GM21723 (cell line): ENCODE data around the gene SLC15A4.
"Not testable (repeated sequence)": the region's sequence is repeated elsewhere in the genome, so short reads cannot be mapped to it uniquely, and the experiment has no call there.

Experiments
- ATAC-seq: cut with Tn5 transposase; IDR thresholded peaks from one replicate; pipeline ENCODE4 v1.9.1; 2021; ENCODE audit warnings: mild to moderate bottlenecking, moderate library complexity; ENCODE audit not compliant: unreplicated experiment

SLC15A4 gene

GRCh38 chr12:128815779-128816642, 7.7 kb downstream of the SLC15A4 start:
- ATAC-seq: no peak

DNA sequence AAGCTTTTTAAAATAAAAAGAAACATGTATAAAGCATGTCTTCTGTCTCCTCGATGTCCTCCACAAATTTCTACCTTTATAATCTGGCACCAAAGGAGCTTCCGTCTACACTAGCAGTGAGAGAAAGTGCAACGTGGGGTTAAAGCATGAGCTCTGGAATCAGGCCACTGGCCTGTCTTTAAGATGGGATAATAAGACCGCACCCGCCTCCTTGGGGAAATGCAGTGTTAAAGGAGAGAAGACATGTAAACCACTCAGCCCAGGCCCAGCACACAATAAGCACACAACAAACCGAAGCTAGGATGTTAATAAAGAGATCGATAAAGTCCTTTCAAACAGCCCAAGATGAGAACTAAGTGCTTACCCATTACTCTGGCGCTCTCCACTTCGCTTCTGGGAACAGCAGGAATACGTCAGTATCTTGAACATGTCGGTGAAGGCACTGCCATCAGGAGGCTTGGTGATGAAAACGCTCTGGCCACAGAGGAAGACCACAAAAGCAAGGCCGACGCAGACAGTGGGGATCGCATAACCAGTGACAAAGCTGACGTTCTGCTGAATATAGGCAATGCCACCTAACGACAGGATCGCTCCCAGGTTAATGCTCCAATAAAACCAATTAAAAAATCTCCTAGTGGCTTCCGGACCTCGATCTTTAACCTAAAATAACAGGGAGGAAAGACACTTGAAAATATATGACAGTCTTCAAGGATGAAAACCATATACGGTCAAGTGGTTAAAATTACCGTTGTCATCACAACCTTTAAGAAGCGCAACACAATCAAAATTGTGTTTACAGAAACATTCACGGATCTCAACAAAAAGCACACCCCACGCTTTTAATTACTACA, 9.1 kb downstream of the SLC15A4 start:
- no peak for ATAC-seq

DNA sequence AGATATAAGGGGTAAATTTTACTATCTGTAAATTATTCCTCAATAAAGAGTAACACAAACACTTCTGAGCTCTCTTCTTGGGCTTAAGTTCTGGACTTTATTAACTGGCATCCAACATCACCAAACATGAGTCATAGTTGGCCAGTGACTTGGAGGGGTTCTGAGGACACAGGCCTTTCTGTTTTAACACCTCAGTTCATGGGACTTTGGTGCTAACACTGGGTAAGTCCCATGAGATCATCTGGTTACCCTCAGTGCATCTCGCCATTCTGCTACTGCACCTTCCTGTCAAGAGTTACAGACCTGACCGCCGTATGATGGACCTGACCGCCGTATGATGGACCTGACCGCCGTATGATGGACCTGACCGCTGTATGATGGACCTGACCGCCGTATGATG, 9.9 kb downstream of the SLC15A4 start:
- ATAC-seq: no peak

DNA sequence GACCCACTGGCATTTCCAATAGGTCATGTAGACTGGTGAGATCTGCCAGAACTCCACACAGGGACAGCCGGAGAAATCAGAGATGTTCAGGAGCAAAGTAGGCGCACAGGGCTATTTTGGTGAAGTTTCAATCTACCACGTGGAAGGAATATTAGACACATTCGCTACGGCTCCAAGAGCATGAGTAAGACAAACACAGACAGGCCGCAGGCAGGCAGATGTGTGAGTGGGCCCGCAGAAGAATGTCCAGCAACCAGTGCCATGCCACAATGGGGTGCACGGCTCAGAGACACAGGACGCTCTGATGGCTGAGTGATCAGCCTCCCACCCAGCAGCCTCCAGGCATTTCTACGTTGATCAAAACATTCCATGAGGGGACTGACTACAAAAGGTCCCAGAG, 10.4 kb downstream of the SLC15A4 start:
- ATAC-seq: no peak

GRCh38 chr12:128811806-128812205, 12.0 kb downstream of the SLC15A4 start:
- ATAC-seq: peak; percentile 33

GRCh38 chr12:128810182-128811127, 13.3 kb downstream of the SLC15A4 start:
- ATAC-seq: peak; percentile 87

DNA sequence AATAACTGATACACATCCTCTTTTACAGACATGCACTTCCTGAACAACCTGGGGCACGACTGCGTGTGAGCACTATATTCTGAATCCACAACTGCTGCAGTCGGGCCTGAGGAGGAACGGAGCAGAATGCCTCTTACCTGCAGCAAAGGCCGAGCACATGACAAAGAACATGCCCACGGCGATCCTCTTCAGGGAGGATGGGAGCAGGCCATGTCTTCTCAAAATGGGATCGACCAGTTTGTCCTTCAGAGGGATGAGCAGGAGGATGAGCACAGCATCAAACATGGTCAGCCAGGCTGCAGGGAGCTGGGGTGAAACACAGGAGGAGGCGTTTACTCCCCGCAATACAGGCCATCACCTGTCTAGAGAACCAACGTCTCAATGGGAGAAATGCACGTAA, 15.1 kb downstream of the SLC15A4 start:
- ATAC-seq: no peak

DNA sequence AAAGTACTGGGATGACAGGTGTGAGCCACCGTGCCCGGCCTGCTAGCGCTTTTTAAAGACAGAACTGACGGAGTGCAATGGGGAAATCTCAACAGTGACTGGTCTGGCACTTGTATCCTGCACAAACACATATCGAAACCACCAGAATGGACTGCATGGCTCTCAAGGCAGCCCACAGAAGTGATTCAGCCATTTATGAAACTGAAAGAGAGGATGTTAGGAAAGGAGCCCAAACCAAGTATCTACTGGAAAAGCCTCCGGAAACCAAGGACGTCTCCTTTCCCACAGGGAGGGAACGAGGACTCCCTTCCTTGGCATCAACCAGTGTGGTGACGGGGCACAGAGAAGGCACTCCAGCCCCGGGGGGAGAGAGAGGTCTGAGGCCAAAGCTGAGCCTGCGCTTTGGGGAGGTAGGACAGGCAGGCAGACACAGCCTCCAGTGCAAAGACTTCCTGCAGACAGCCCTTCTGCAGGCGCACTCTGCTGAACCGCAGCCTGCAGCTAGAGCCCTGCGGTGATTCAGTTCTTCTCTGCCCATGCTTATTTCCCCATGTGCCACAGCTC, 16.5 kb downstream of the SLC15A4 start:
- no peak for ATAC-seq

GRCh38 chr12:128806573-128806972, 17.2 kb downstream of the SLC15A4 start:
- no peak for ATAC-seq

- ATAC-seq: not testable (repeated sequence)
Measured at GRCh38 chr12:128805406-128805805, 18.4 kb downstream of the SLC15A4 start.

- no peak for ATAC-seq
Measured at GRCh38 chr12:128804762-128805161, 19.0 kb downstream of the SLC15A4 start.

DNA sequence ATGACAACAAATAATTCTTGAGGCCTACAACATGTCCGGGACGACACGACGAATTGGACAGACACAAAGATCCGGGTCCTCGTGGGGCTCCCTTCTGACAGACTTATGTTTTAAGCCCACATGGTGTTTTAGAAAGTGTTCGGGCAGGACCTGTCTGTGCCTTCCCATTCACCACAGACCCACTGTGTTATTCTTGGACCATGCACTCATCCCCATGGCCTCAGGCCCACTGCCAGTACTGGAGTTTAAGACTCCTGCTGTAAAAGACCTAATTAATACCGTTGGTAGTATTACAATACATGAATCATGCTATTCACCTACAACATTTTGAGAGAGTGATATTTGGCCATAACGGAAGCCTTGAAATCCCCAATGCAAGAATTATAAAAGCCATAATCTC, 20.0 kb downstream of the SLC15A4 start:
- ATAC-seq: no peak

- no peak for ATAC-seq
Measured at GRCh38 chr12:128802756-128803155, 21.0 kb downstream of the SLC15A4 start.

GRCh38 chr12:128801879-128802391, 21.8 kb downstream of the SLC15A4 start:
- no peak for ATAC-seq

- no peak for ATAC-seq
Measured at GRCh38 chr12:128800606-128801005, 23.2 kb downstream of the SLC15A4 start.

DNA sequence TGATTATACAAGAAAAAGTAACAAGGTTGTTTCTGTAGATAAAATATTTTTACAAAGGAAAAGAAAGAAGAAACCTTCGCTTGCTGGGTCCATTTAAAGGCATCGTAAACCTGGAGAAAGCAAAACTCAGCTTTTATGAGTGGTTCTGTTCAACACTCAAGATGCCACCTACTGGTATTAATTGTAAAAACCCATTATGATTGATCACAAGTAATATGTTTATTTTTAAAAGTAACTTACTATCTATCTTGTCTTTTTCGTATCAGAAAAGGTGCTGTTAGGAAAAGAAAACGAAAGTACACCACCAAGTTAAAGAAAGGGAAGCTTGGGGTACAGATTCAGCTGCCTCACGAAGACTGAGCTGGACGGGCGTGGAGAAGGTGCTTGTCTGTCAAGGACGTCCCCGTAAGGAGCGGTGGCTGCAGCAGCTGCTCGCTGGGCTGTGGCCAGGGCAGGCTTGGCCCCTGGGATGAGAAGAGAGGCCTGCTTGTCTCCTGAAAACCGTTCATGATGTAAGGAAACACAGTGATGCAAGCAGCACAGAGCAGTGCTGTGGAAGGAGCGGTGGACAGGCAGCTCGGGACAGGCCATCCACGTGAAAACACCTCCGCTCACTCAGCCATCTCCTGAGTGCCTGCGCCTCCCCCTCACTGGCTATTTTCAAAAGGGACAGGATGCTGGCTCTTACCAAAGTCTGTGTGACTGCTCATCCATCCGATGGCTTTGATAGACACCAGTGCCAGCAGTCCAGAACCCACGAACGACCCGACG, 25.0 kb downstream of the SLC15A4 start:
- peak; percentile 32 for ATAC-seq

DNA sequence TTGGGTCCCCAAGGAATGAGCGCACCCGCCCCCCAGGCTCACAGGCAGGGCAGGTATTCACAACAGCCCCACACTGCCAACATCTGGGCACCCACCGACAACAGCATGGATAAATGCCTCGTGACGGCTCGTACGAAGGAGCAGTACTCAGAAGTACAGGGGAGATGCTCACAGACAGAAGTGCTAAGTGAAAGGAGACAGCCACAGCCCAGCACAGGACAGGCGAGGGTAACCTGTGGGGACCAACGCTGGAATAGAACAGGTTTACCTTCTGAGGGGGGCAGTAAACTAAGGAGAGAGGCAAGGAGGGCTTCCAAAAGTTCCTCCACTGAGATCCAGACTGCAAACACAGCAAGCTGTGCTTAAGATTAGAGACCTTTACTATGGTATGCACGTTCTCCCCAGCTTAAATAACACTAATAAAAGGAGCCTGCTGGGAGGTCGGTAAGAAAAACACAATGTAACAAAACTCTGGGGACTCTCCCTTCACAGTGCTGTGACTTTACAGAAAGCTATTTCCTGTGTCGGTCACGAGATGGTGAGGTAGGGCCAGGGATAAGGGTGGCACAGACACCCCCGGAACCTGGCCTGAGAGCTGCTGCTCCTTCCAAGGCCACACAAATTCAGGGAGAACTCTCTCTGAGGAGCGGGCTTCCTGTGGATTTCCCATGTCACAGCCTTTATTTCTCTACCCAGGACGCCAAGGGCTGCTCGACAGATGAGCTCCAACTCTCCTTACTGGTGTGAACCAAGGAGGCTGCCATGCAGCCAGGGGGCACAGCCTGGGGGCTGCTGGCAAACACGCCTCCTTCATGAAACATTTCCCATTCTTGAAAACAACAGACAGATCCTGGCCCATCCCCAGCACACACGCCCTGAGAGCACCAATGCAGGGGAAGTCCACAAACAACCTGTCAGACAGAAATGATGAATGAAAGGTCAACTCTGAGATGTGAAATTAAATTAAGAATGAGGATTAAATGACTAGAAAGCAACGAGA, 26.3 kb downstream of the SLC15A4 start:
- peak; percentile 67 for ATAC-seq

- no peak for ATAC-seq
Measured at GRCh38 chr12:128796439-128797118, 27.2 kb downstream of the SLC15A4 start.
